ENCODE data around the gene CMSS1. TPM values are rescaled to one million over a fixed set of nuclear protein-coding genes. Genes with fewer than 3 reads are reported as not detected.
A peak's percentile ranks its signal among the peaks of the same experiment; 100 is the strongest.

CMSS1 gene
- total and polyA plus RNA-seq, 7 experiments from 2014 or later: 14.9 to 47.7 (median 18.4) TPM

- ATAC-seq: peak; percentile 45
- ChIA-PET CTCF (no interaction called here), POLR2A (no interaction called here)
- no peaks in the 10 kb centered on the region for H3K36me3 ChIP-seq (ENCODE audit: control insufficient read depth in 2 of 3, insufficient read depth in 3 of 3, low read length in 3 of 3)
- Mint-ChIP-seq H3K36me3 (peaks cover 3 to 18% (median 7%) of the 10 kb centered on the region in 5 donors), H3K4me1 (peaks cover 16 to 84% (median 28%) of the 10 kb centered on the region in 7 donors), H3K4me3 (peak overlapping the region in 1 of 10 donors; percentile 79), H3K27me3 (peaks cover 0 to 2% (median 0%) of the 10 kb centered on the region in 5 donors), H3K27ac (peak overlapping the region in 3 of 9 donors; percentile 32 to 89 (median 53)), H3K9me3 (no peaks in the 10 kb centered on the region)
- peaks cover 0 to 8% of the 10 kb centered on the region in 2 donors for H3K4me1 ChIP-seq (ENCODE audit: control insufficient read depth in 2 of 2, insufficient read depth in 2 of 2, low read length in 2 of 2)
- no peaks in the 10 kb centered on the region for H3K27me3 ChIP-seq (ENCODE audit: control insufficient read depth in 2 of 2, insufficient read depth in 2 of 2, low read length in 2 of 2)
- no peak overlapping the region for H3K27ac ChIP-seq (ENCODE audit: low read depth, low read length)
- intact Hi-C loops (cut with micrococcal nuclease): loop anchor here in 1 of 2 donors (1.0 to 2.0 kb wide), 3 partner anchors 9 to 343 kb away; no protein-coding TSS in a partner anchor
- no peak overlapping the region for H3K4me3 ChIP-seq (ENCODE audit: low read length)
- H3K9me3 ChIP-seq (ENCODE audit: control insufficient read depth in 2 of 3, low read length in 3 of 3): no peaks in the 10 kb centered on the region
- no peak for DNase-seq
Observed at GRCh38 chr3:99867594-99868310, 50.1 kb downstream of the CMSS1 start.

- Mint-ChIP-seq H3K9me3 (no peaks in the 10 kb centered on the region), H3K27me3 (peaks cover 0 to 3% (median 0%) of the 10 kb centered on the region in 5 donors), H3K4me1 (peaks cover 16 to 81% (median 28%) of the 10 kb centered on the region in 7 donors), H3K27ac (peak overlapping the region in 3 of 9 donors; percentile 32 to 89 (median 53)), H3K36me3 (peaks cover 0 to 15% (median 4%) of the 10 kb centered on the region in 5 donors), H3K4me3 (peak overlapping the region in 1 of 10 donors; percentile 79)
- peaks cover 0 to under 1% of the 10 kb centered on the region in 2 donors for H3K27me3 ChIP-seq (ENCODE audit: control insufficient read depth in 2 of 2, insufficient read depth in 2 of 2, low read length in 2 of 2)
- H3K9me3 ChIP-seq (ENCODE audit: control insufficient read depth in 2 of 3, low read length in 3 of 3): no peaks in the 10 kb centered on the region
- ChIA-PET POLR2A (no interaction called here), CTCF (no interaction called here)
- DNase-seq: no peak
- peaks cover 0 to 8% of the 10 kb centered on the region in 2 donors for H3K4me1 ChIP-seq (ENCODE audit: control insufficient read depth in 2 of 2, insufficient read depth in 2 of 2, low read length in 2 of 2)
- H3K36me3 ChIP-seq (ENCODE audit: control insufficient read depth in 2 of 3, insufficient read depth in 3 of 3, low read length in 3 of 3): no peaks in the 10 kb centered on the region
- intact Hi-C loops (cut with micrococcal nuclease): loop anchor here in 1 of 2 donors (1.0 kb wide), 1 partner anchor 8 kb away; no protein-coding TSS in a partner anchor
- no peak overlapping the region for H3K4me3 ChIP-seq (ENCODE audit: low read length)
- no peak for ATAC-seq
- H3K27ac ChIP-seq (ENCODE audit: low read depth, low read length): no peak overlapping the region
Observed at GRCh38 chr3:99868311-99868646, 50.6 kb downstream of the CMSS1 start.

- no peak overlapping the region for H3K27ac ChIP-seq (ENCODE audit: low read depth, low read length)
- Mint-ChIP-seq H3K4me3 (no peak overlapping the region), H3K27me3 (peaks cover 0 to 14% (median 0%) of the 10 kb centered on the region in 5 donors), H3K9me3 (no peaks in the 10 kb centered on the region), H3K4me1 (peaks cover 16 to 81% (median 34%) of the 10 kb centered on the region in 7 donors), H3K27ac (no peak overlapping the region), H3K36me3 (peaks cover 0 to 8% (median 4%) of the 10 kb centered on the region in 5 donors)
- ChIA-PET CTCF (interaction anchor here (1.3 kb wide), 1 partner anchor 21 kb away, joined by 3 read pairs; no protein-coding TSS in a partner anchor), POLR2A (no interaction called here)
- H3K36me3 ChIP-seq (ENCODE audit: control insufficient read depth in 2 of 3, insufficient read depth in 3 of 3, low read length in 3 of 3): no peaks in the 10 kb centered on the region
- intact Hi-C loops (cut with micrococcal nuclease): loop anchor here in 1 of 2 donors (10.0 kb wide), 1 partner anchor 535 kb away; the partner anchor contains the start of genes LNP1 and TOMM70
- H3K27me3 ChIP-seq (ENCODE audit: control insufficient read depth in 2 of 2, insufficient read depth in 2 of 2, low read length in 2 of 2): peaks cover 0 to 6% of the 10 kb centered on the region in 2 donors
- DNase-seq (no peak), ATAC-seq (no peak)
- no peak overlapping the region for H3K4me3 ChIP-seq (ENCODE audit: low read length)
- H3K9me3 ChIP-seq (ENCODE audit: control insufficient read depth in 2 of 3, low read length in 3 of 3): no peaks in the 10 kb centered on the region
- peaks cover under 1 to 11% of the 10 kb centered on the region in 2 donors for H3K4me1 ChIP-seq (ENCODE audit: control insufficient read depth in 2 of 2, insufficient read depth in 2 of 2, low read length in 2 of 2)
Observed at GRCh38 chr3:99869621-99870020, 52.0 kb downstream of the CMSS1 start.

DNA sequence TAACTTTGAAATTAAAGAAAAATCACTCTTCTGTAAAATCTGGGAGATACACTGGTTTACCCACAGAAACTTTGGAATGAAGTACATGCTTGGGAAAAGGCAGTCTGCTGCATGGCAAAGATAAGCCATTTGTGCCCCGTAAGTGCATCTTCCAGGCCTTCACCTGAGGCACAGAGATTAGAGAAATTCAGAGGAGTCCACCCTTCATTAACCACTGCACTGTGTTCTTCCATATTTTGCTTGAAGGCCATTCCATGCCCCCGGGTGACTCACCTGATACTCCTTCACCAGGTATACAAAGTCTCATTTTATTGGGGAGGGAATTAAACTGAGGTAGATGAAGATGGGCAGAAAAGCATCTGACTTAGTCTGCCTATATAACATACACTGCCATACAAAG lies 53.0 kb downstream of the CMSS1 start:
- Histone ChIP-seq H3K4me3 (ENCODE audit: low read length) (no peak overlapping the region), H3K36me3 (ENCODE audit: control insufficient read depth in 2 of 3, insufficient read depth in 3 of 3, low read length in 3 of 3) (no peaks in the 10 kb centered on the region), H3K27me3 (ENCODE audit: control insufficient read depth in 2 of 2, insufficient read depth in 2 of 2, low read length in 2 of 2) (peaks cover 0 to 6% of the 10 kb centered on the region in 2 donors), H3K9me3 (ENCODE audit: control insufficient read depth in 2 of 3, low read length in 3 of 3) (no peaks in the 10 kb centered on the region), H3K27ac (ENCODE audit: low read depth, low read length) (no peak overlapping the region), H3K4me1 (ENCODE audit: control insufficient read depth in 2 of 2, insufficient read depth in 2 of 2, low read length in 2 of 2) (peaks cover 10 to 22% of the 10 kb centered on the region in 2 donors)
- CTCF ChIA-PET: interaction anchor here (1.3 kb wide), 1 partner anchor 22 kb away, joined by 3 read pairs; no protein-coding TSS in a partner anchor
- Mint-ChIP-seq H3K27me3 (peaks cover 0 to 20% (median 0%) of the 10 kb centered on the region in 5 donors), H3K4me1 (peaks cover 14 to 78% (median 36%) of the 10 kb centered on the region in 7 donors), H3K9me3 (no peaks in the 10 kb centered on the region), H3K27ac (no peak overlapping the region), H3K4me3 (no peak overlapping the region), H3K36me3 (peaks cover 0 to 6% (median 3%) of the 10 kb centered on the region in 5 donors)
- POLR2A ChIA-PET: no interaction called here
- intact Hi-C loops (cut with micrococcal nuclease): loop anchor here in 1 of 2 donors (10.0 kb wide), 1 partner anchor 534 kb away; the partner anchor contains the start of genes LNP1 and TOMM70
- no peak for DNase-seq
- no peak for ATAC-seq

DNA sequence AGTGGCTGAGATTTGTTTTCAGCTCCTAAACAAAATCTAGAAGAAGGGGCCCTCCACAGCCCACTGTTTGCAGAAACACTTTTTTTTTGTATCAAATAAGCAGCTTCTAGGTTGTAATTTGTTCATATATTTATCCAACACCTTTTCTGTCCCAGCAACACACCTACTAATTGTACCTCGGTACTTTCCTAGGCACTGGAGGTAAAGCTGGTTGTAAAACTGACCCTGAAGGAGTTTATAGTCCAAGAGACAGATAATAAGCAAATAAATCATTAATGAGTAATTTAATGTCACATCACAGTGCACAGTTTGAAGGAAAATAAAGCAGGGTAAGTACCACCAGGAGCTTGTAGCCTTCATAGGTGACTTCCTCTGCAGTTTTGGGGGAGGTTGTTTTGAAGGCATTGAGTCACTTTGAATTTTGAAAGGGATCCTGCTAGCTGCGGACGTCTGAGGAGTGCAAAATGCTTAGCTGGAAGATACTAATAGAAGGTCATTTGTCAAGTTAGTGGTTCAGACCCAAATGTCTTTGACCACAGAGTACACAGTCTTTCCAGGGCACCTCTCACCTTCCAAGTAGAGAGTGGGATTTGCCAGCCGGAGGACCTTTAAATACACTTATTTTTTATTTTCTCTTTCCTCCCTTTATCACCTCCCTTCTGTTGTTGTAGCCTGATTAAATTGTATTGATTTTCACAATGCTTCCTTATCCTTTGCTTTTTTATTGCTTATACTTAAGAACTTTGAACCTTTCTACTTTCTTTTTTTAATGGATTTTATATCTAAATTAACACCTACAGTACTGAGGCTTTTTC lies 53.8 kb downstream of the CMSS1 start:
- intact Hi-C loops (cut with micrococcal nuclease): loop anchor here in 1 of 2 donors (10.0 kb wide), 1 partner anchor 533 kb away; the partner anchor contains the start of genes LNP1 and TOMM70
- H3K36me3 Mint-ChIP-seq: peaks cover 0 to 6% (median 3%) of the 10 kb centered on the region in 5 donors
- no peak for DNase-seq
- H3K4me3 Mint-ChIP-seq: no peak overlapping the region
- Histone ChIP-seq H3K27me3 (ENCODE audit: control insufficient read depth in 2 of 2, insufficient read depth in 2 of 2, low read length in 2 of 2) (peaks cover 0 to 6% of the 10 kb centered on the region in 2 donors), H3K9me3 (ENCODE audit: control insufficient read depth in 2 of 3, low read length in 3 of 3) (no peaks in the 10 kb centered on the region), H3K4me1 (ENCODE audit: control insufficient read depth in 2 of 2, insufficient read depth in 2 of 2, low read length in 2 of 2) (peaks cover 10 to 15% of the 10 kb centered on the region in 2 donors), H3K4me3 (ENCODE audit: low read length) (no peak overlapping the region), H3K36me3 (ENCODE audit: control insufficient read depth in 2 of 3, insufficient read depth in 3 of 3, low read length in 3 of 3) (no peaks in the 10 kb centered on the region), H3K27ac (ENCODE audit: low read depth, low read length) (no peak overlapping the region)
- peaks cover 10 to 74% (median 31%) of the 10 kb centered on the region in 7 donors for H3K4me1 Mint-ChIP-seq
- H3K9me3 Mint-ChIP-seq: no peaks in the 10 kb centered on the region
- POLR2A ChIA-PET: no interaction called here
- CTCF ChIA-PET: interaction anchor here (0.7 kb wide), 1 partner anchor 14 kb away, joined by 9 read pairs; no protein-coding TSS in a partner anchor
- H3K27me3 Mint-ChIP-seq: peaks cover 0 to 23% (median 0%) of the 10 kb centered on the region in 5 donors
- H3K27ac Mint-ChIP-seq: peak overlapping the region in 1 of 9 donors; percentile 52
- ATAC-seq: no peak

DNA sequence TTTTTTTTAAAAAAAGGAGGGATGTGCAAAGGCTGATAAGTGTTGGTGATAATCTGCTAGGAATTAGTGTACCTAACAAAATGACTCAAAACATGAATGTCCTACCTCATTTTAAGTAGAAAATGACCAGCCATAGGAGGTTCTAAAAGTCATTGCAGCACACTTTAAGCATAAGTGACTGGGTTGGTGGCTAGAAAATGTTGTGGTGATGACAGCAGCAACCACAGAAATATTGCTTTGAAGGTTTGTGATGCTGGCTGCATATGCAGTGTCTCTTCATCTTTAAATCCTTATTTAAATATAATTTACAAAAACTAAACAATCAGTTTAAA lies 55.2 kb downstream of the CMSS1 start:
- POLR2A ChIA-PET: no interaction called here

More for the DNA sequence above, 55.2 kb downstream of the CMSS1 start:
- peaks cover 0 to 36% (median 0%) of the 10 kb centered on the region in 5 donors for H3K27me3 Mint-ChIP-seq
- H3K9me3 Mint-ChIP-seq: no peaks in the 10 kb centered on the region
- no peaks in the 10 kb centered on the region for H3K9me3 ChIP-seq (ENCODE audit: control insufficient read depth in 2 of 3, low read length in 3 of 3)
- H3K27me3 ChIP-seq (ENCODE audit: control insufficient read depth in 2 of 2, insufficient read depth in 2 of 2, low read length in 2 of 2): peaks cover 0 to 6% of the 10 kb centered on the region in 2 donors
- peak in 1 of 9 donors; percentile 29 for DNase-seq
- H3K27ac Mint-ChIP-seq: peak overlapping the region in 1 of 9 donors; percentile 36
- CTCF ChIA-PET: interaction anchor here (0.6 kb wide), 1 partner anchor 13 kb away, joined by 3 read pairs; no protein-coding TSS in a partner anchor
- peaks cover 10 to 14% of the 10 kb centered on the region in 2 donors for H3K4me1 ChIP-seq (ENCODE audit: control insufficient read depth in 2 of 2, insufficient read depth in 2 of 2, low read length in 2 of 2)
- H3K36me3 Mint-ChIP-seq: peaks cover 0 to 7% (median 3%) of the 10 kb centered on the region in 5 donors
- no peak overlapping the region for H3K4me3 Mint-ChIP-seq
- H3K27ac ChIP-seq (ENCODE audit: low read depth, low read length): no peak overlapping the region
- H3K4me3 ChIP-seq (ENCODE audit: low read length): no peak overlapping the region
- no peak for ATAC-seq
- H3K36me3 ChIP-seq (ENCODE audit: control insufficient read depth in 2 of 3, insufficient read depth in 3 of 3, low read length in 3 of 3): no peaks in the 10 kb centered on the region
- intact Hi-C loops (cut with micrococcal nuclease): loop anchor here in 1 of 2 donors (10.0 kb wide), 1 partner anchor 532 kb away; the partner anchor contains the start of genes LNP1 and TOMM70
- H3K4me1 Mint-ChIP-seq: peaks cover 6 to 65% (median 20%) of the 10 kb centered on the region in 7 donors

All from naive thymus-derived CD4-positive, alpha-beta T cell (primary cell).